ENCODE measurements around the gene CEP85L.

DNA sequence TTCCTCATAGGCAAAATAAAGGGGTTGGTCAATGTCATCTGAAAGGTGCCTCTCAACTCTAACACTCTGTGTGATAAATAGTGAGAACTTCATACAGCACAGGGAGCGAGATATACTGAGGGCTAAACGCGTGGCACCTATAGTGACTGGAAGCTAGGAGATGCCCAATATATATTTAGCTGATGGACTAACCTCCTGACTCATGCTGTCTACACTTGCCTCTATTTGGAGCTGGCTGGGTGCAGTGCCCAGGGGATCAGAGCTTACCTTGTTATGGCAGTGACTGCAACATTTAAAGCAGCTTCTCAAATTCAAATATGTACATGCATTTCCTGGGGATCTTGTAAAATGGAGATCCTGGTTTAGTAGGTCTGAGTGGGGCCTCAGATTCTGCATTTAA lies 214.9 kb downstream of the CEP85L start:
- TF ChIP-seq, protein P1, sequence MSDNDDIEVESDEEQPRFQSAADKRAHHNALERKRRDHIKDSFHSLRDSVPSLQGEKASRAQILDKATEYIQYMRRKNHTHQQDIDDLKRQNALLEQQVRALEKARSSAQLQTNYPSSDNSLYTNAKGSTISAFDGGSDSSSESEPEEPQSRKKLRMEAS (IDR thresholded peaks at IDR 0.05; ENCODE audit: low read depth, low read length): no peak
- TF ChIP-seq CTCF (IDR thresholded peaks at IDR 0.05; ENCODE audit: low read depth, low read length): no peak
